ENCODE results near the gene GSK3A.
"Not testable (repeated sequence)": the region's sequence is repeated elsewhere in the genome, so short reads cannot be mapped to it uniquely, and the experiment has no call there.

The GSK3A gene

DNA sequence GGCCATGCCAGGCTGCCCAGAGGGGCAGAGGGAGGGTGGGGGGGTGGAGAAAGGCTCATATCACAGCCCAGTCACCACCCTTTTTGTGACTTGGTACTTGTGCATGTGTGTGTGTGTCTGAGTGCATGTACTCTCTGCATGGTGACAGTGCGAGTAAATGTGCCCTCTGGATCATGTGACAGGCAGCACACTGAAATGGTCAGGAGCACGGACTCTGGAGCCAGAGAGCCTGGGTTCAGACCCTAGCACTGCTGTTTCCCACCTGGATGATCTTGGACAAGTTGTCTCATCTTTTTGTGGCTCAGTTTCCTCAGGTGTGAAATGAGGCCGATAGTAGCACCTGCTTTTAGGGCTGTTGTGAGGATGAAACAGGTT is 28.6 kb upstream of the GSK3A start:
- H3K36me3 ChIP-seq (ENCODE audit: insufficient read depth, insufficient read length, low read length), result peaks cover 40% of the 10 kb centered on the region

DNA sequence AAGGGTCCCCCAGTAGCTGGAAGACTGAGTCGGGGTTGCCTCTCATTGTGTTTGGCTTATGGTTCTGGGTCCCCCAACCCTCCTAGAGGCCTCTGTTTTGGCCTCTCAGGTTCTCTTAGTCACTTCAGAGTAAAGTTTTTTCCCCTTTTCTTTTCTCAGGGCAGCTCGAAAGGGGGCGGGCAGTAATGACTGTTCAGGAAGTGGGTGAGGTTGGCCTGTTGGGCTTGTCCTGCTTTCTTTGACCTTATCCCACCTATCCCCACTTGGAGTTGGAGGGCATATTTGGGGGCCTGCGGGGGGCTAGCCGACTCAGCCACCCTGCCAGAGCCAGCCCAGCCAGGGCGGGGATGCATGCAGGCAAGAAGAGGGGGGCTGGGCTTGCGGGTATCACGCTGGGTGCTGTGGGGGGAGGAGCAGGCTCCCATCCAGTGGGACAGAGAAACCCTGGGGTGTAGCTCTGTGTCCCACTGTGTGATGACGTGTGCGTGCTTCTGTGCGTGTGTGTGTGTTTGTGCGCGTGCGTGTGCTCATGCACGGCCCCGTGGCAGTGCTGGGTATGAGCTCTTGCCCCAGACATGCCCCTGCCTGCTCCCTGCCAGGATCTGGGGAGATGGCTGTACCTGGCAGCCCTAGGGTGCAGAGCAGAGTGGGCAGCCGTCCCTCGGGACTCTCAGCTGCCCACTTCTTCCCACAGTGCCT is 28.1 kb upstream of the GSK3A start:
- DNase-seq (ENCODE audit: low read depth, low spot score), result no peak
- H3K36me3 ChIP-seq (ENCODE audit: insufficient read depth, insufficient read length, low read length), result peaks cover 37% of the 10 kb centered on the region
- H3K4me1 ChIP-seq (ENCODE audit: insufficient read depth, insufficient read length), result peaks cover 2% of the 10 kb centered on the region
- H3K9me3 ChIP-seq (ENCODE audit: insufficient read depth, low read length), result no peaks in the 10 kb centered on the region
- H3K4me3 ChIP-seq (ENCODE audit: insufficient read length, low read depth), result no peak overlapping the region
- no peaks in the 10 kb centered on the region for H3K27me3 ChIP-seq (ENCODE audit: insufficient read depth, insufficient read length)
- H3K9ac ChIP-seq (ENCODE audit: insufficient read length, low read depth), result peak overlapping the region; percentile 64
- no peak for TF ChIP-seq SUZ12 (IDR thresholded peaks at IDR 0.05; ENCODE audit: extremely low read depth, insufficient read depth, insufficient read length)
- TF ChIP-seq ZNF274 (IDR thresholded peaks at IDR 0.05; ENCODE audit: low read depth, low read length), result no peak
- no peak for TF ChIP-seq YY1 (IDR thresholded peaks at IDR 0.05; ENCODE audit: insufficient read depth, insufficient read length)

More for the DNA sequence above, 28.6 kb upstream of the GSK3A start:
- no peaks in the 10 kb centered on the region for H3K27me3 ChIP-seq (ENCODE audit: insufficient read depth, insufficient read length)
- TF ChIP-seq YY1 (IDR thresholded peaks at IDR 0.05; ENCODE audit: insufficient read depth, insufficient read length) (no peak), SUZ12 (IDR thresholded peaks at IDR 0.05; ENCODE audit: extremely low read depth, insufficient read depth, insufficient read length) (no peak), ZNF274 (IDR thresholded peaks at IDR 0.05; ENCODE audit: low read depth, low read length) (no peak)
- peaks cover 2% of the 10 kb centered on the region for H3K4me1 ChIP-seq (ENCODE audit: insufficient read depth, insufficient read length)
- H3K9ac ChIP-seq (ENCODE audit: insufficient read length, low read depth), result peak overlapping the region; percentile 32
- H3K4me3 ChIP-seq (ENCODE audit: insufficient read length, low read depth), result no peak overlapping the region
- H3K9me3 ChIP-seq (ENCODE audit: insufficient read depth, low read length), result no peaks in the 10 kb centered on the region
- no peak for DNase-seq (ENCODE audit: low read depth, low spot score)

DNA sequence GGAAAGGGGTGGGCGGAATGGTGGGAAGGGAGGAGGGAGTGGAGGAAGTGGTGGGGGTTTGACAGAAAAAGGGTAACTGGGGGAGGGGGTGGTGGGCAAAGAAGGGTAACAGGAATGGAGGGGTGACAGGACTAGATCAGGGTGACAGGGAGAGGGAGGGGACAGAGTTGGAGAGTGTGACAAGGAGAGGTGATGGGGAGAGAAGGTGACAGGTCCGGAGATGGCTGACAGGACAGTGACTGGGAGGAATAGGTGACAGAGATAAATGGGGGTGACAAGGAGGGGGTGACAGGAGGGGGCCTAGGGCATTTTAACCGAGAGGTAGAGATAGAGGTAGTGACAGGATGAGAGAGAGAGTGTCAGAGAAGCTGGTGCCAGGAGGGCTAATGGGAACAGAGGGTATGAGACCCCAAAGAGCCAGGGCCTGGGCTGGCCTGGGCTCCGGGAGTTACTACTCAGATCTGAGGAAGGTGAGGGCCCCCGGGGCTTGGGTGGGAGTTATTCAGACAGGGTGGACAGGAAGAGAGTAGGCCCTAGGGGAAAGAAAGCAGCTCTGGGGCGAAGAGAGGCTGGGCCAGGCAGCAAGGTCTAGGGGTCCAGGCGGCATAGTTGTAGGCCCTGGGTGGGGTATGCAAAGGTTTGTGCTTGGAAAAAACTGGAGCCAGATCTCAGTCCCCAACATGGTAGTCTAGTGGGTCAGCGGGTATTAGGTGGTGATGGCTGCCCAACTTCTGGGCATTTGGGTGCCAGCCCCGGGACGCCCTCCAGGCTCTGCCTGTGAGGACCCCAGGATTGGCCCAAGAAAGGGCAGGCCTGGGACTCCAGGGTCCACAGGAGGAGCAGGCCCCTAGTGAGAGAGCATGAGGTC is 27.3 kb upstream of the GSK3A start:
- Histone ChIP-seq H3K4me1 (ENCODE audit: insufficient read depth, insufficient read length) (peaks cover 2% of the 10 kb centered on the region), H3K9ac (ENCODE audit: insufficient read length, low read depth) (peak overlapping the region; percentile 61), H3K9me3 (ENCODE audit: insufficient read depth, low read length) (no peaks in the 10 kb centered on the region), H3K4me3 (ENCODE audit: insufficient read length, low read depth) (peak overlapping the region; percentile 36), H3K36me3 (ENCODE audit: insufficient read depth, insufficient read length, low read length) (peaks cover 31% of the 10 kb centered on the region), H3K27me3 (ENCODE audit: insufficient read depth, insufficient read length) (no peaks in the 10 kb centered on the region)
- TF ChIP-seq ZNF274 (IDR thresholded peaks at IDR 0.05; ENCODE audit: low read depth, low read length), result no peak
- TF ChIP-seq YY1 (IDR thresholded peaks at IDR 0.05; ENCODE audit: insufficient read depth, insufficient read length), result no peak
- no peak for TF ChIP-seq SUZ12 (IDR thresholded peaks at IDR 0.05; ENCODE audit: extremely low read depth, insufficient read depth, insufficient read length)
- DNase-seq (ENCODE audit: low read depth, low spot score), result no peak

DNA sequence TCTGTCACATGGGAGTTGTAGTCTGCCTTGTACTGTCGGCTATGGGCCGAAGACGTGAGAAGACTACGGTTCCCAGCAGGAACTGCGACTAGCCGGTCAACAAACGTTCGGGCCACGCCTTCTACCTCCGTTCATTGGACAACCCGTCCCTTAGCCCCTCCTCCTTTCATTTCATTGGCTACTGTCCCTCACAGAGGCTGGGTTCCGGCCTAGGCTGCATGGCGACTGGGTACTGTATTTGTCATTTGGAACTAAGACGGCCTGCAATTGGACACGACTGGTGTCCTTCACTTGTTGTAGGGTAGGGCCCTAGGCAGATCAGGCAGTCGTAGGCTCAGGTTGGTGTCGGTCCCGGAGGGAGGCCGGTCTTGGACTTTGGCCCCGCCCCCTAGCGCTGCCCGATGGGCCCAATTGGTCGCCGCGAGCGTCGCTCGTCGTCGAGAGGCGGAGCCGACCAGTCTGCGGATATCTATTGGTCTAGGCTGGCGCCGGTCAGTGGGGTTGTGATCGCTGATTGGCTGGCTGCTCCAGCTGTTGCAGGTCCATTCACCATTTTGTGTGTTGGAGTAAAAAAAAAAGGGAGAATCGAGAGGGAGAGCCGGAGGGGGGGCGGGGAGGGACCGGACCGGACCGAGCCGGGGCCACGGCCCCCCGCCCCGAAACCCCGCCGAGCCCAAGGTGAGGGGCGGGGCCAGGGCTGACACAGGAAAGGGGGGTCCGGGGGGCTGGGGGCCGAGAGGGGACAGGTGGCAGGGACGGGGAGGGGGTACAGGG is 26.5 kb upstream of the GSK3A start, which contains the start of gene CIC:
Gene CIC, plus strand, starts transcription at position 549 of the 774 bp plus-strand sequence. CDS start 2,532 bp downstream, outside the sequence.
- DNase-seq (ENCODE audit: low read depth, low spot score), result peak; percentile 97
- Histone ChIP-seq H3K36me3 (ENCODE audit: insufficient read depth, insufficient read length, low read length) (peaks cover 26% of the 10 kb centered on the region), H3K4me1 (ENCODE audit: insufficient read depth, insufficient read length) (peaks cover 2% of the 10 kb centered on the region), H3K27me3 (ENCODE audit: insufficient read depth, insufficient read length) (no peaks in the 10 kb centered on the region), H3K4me3 (ENCODE audit: insufficient read length, low read depth) (peak within 1 kb of the TSS; percentile 88), H3K9ac (ENCODE audit: insufficient read length, low read depth) (peak within 1 kb of the TSS; percentile 90), H3K9me3 (ENCODE audit: insufficient read depth, low read length) (no peaks in the 10 kb centered on the region)
- TF ChIP-seq YY1 (IDR thresholded peaks at IDR 0.05; ENCODE audit: insufficient read depth, insufficient read length), result no peak
- TF ChIP-seq ZNF274 (IDR thresholded peaks at IDR 0.05; ENCODE audit: low read depth, low read length), result no peak
- no peak for TF ChIP-seq SUZ12 (IDR thresholded peaks at IDR 0.05; ENCODE audit: extremely low read depth, insufficient read depth, insufficient read length)

DNA sequence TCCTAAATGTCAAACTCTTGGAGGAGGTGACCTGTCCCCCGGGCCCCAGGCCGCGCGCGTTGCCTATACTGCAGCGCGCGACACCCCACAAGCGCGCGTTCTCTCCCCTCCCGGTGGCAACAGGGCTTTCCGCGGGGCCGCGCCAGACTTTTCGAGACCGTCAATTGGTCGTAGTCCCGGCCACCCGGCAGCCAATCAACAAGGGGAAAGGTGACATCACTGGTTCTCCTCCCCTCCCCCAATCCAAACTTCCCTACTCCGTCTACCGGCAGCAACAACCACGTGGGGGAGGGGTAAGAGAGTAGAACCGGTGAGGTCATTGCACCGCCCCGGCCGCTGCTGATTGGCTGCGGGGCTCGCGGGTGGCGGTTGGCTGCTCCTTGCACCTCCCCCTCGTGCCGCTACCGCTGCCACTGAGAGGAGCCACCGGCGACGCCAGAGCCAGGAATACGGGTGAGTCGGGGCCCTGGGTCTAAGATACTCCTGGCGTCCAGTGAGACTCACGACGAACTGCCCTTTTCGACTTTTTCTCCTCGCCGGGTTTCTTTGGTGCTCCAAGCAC is 25.8 kb upstream of the GSK3A start:
- Histone ChIP-seq H3K4me3 (ENCODE audit: insufficient read length, low read depth) (peak overlapping the region; percentile 88), H3K9me3 (ENCODE audit: insufficient read depth, low read length) (no peaks in the 10 kb centered on the region), H3K4me1 (ENCODE audit: insufficient read depth, insufficient read length) (peaks cover 2% of the 10 kb centered on the region), H3K27me3 (ENCODE audit: insufficient read depth, insufficient read length) (no peaks in the 10 kb centered on the region), H3K9ac (ENCODE audit: insufficient read length, low read depth) (peak overlapping the region; percentile 90), H3K36me3 (ENCODE audit: insufficient read depth, insufficient read length, low read length) (peaks cover 20% of the 10 kb centered on the region)
- peak; percentile 96 for DNase-seq (ENCODE audit: low read depth, low spot score)
- TF ChIP-seq YY1 (IDR thresholded peaks at IDR 0.05; ENCODE audit: insufficient read depth, insufficient read length), result no peak
- TF ChIP-seq SUZ12 (IDR thresholded peaks at IDR 0.05; ENCODE audit: extremely low read depth, insufficient read depth, insufficient read length), result no peak
- no peak for TF ChIP-seq ZNF274 (IDR thresholded peaks at IDR 0.05; ENCODE audit: low read depth, low read length)

DNA sequence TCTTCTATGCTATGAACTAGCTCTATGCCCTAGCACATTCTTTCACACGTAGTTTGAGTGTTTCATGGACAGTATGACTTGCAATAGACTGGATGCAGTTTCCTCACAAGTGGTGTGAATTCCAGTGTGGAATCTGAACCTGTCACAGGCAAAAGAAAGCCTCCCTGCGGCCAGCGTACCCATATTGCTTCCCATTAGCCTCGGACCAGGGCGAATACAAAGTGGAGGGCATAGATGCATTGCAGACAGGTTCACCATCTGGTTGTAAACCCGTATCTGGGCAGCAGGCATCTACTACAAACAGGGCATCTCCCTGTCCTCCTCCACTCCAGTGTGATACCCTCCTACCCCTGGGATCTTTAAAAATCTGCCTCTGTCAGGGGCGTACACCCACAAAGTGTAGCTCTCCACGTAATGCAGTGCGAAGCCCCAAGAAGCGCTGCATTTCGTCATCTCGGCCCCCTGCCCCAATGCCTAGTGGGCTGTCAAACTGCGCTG is 25.3 kb upstream of the GSK3A start:
- TF ChIP-seq YY1 (IDR thresholded peaks at IDR 0.05; ENCODE audit: insufficient read depth, insufficient read length) (no peak), SUZ12 (IDR thresholded peaks at IDR 0.05; ENCODE audit: extremely low read depth, insufficient read depth, insufficient read length) (no peak)
- Histone ChIP-seq H3K9me3 (ENCODE audit: insufficient read depth, low read length) (no peaks in the 10 kb centered on the region), H3K4me1 (ENCODE audit: insufficient read depth, insufficient read length) (peaks cover 2% of the 10 kb centered on the region), H3K27me3 (ENCODE audit: insufficient read depth, insufficient read length) (no peaks in the 10 kb centered on the region), H3K36me3 (ENCODE audit: insufficient read depth, insufficient read length, low read length) (peaks cover 16% of the 10 kb centered on the region), H3K9ac (ENCODE audit: insufficient read length, low read depth) (peak overlapping the region; percentile 80), H3K4me3 (ENCODE audit: insufficient read length, low read depth) (peak overlapping the region; percentile 63)
- DNase-seq (ENCODE audit: low read depth, low spot score), result no peak

DNA sequence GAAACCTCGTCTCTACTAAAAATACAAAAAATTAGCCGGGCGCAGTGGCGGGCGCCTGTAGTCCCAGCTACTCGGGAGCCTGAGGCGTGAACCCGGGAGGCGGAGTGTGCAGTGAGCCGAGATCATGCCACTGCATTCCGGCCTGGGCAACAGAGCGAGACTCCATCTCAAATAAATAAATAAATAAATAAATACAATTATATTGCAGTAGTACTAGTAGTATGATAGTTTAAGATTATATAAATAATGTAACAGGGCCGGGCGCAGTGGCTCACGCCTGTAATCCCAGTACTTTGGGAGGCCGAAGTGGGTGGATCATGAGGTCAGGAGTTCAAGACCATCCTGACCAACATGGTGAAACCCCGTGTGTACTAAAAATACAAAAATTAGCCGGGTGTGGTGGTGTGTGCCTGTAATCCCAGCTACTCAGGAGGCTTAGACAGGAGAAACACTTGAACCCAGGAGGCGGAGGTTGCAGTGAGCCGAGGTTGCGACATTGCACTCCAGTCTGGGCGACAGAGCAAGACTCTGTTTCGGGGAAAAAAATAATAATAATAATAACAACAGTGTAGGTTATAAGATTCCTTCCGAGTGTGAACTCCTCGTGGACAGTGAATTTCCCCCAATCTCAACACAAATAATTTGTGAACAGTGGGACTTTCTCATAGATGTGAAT is 24.7 kb upstream of the GSK3A start:
- H3K4me1 ChIP-seq (ENCODE audit: insufficient read depth, insufficient read length); H3K9ac ChIP-seq (ENCODE audit: insufficient read length, low read depth); H3K9me3 ChIP-seq (ENCODE audit: insufficient read depth, low read length); H3K27me3 ChIP-seq (ENCODE audit: insufficient read depth, insufficient read length); DNase-seq (ENCODE audit: low read depth, low spot score); H3K4me3 ChIP-seq (ENCODE audit: insufficient read length, low read depth): not testable (repeated sequence)
- H3K36me3 ChIP-seq (ENCODE audit: insufficient read depth, insufficient read length, low read length), result peaks cover 10% of the 10 kb centered on the region

DNA sequence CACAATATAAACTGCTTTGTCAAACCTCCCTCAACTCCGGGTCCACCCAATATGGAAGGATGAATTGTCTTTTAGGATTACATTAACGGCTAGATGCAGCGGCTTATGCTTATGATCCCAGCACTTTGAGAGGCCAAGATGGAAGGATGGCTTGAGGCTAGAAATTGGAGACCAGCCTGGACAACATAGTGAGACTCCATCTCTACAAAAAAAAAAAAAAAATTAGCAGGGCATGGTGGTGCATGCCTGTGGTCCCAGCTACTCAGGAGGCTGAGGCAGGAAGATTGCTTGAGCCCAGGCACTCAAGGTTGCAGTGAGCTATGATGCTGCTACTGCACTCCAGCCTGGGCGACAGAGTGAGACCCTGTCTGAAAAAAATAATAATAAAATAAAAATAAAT is 23.7 kb upstream of the GSK3A start:
- H3K4me3 ChIP-seq (ENCODE audit: insufficient read length, low read depth); H3K27me3 ChIP-seq (ENCODE audit: insufficient read depth, insufficient read length); H3K4me1 ChIP-seq (ENCODE audit: insufficient read depth, insufficient read length); H3K36me3 ChIP-seq (ENCODE audit: insufficient read depth, insufficient read length, low read length); DNase-seq (ENCODE audit: low read depth, low spot score); H3K9ac ChIP-seq (ENCODE audit: insufficient read length, low read depth); H3K9me3 ChIP-seq (ENCODE audit: insufficient read depth, low read length): not testable (repeated sequence)
